Nasal cavity respiratory epithelium epithelial cell of viscerocranial mucosa (primary cell): ENCODE data around the gene HS3ST6. TPM values are rescaled to one million over a fixed set of nuclear protein-coding genes. Genes with fewer than 3 reads are reported as not detected.

Experiments used
- total RNA-seq: library from RNA; depleted of rRNA; stranded (reverse); fragments of >200 nt; gene quantifications from 2 replicates; pipeline ENCODE4 v1.2.3, GENCODE V29; 2014

The HS3ST6 gene
- total RNA-seq: 0.34 and 0.50 TPM in 2 replicates

DNA sequence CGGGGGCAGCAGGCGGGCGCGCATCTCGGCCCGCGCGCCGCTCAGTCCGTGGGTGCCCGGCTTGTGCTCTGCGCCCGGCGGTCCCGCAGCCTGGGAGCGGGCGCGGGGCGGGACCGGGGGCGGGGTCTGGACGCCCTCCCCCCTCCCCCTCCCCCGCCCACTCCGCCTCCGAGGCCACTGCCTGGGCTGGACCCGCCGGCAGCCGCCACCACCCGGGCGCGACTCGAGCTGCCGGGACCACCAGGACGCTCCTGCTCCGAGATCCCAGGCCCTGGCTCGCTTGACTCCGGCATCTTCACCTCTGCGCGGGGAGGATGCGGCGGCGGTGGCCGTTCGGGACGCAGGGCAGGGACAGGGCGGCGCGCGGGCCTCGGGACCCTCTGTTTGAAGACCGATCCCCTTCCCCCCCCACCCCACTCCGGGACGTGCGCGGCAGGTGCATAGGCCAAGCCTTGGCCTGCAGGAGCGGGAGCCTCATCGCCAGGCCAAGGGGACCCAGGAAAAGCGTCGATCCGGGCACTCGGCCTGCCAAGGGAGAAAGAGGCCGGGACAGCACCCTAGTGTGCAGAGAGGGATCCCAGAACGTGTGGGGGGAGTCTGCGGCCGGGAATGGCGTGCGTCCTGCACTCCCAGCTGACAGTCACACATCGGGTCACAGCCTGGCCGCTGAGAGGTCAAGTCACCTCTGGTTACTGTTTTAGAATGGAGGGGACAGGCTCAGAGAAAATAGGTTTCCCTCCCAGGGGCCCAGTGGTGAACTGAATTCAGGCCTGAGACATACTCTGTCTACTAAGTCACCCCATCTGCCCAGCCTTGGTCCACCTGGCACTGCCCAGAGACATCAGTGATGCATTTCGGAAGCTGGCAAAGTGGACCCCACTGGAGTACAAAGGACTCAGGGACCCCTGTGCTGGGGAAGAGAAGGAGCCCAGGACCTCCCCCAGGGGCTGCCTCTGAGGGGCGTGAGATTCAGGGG, at the start of gene HS3ST6:
HS3ST6 (minus strand) TSS at position 65 of the 976 bp plus-strand sequence. CDS start 92 bp downstream, outside the sequence.

DNA sequence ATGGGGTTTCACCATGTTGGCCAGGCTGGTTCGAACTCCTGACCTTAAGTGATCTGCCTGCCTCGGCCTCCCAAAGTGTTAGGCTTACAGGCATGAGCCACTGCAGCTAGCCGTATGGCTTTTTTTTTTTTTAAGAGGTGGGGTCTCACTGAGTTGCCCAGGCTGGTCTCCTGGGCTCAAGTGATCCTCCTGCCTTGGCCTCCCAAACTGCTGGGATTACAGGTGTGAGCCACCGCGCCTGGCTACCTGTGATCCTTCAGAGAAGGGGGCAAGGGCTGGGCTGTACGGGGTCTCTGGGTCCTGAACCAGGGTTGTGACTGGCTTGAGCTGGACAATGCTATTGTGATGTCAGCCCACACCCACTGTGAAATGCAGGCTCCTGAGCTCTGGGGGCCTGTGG, 48.2 kb upstream of the HS3ST6 start, which contains the start of gene RNF151:
RNF151 (plus strand) TSS at position 397 of the 400 bp plus-strand sequence. CDS start 26 bp downstream, outside the sequence.

DNA sequence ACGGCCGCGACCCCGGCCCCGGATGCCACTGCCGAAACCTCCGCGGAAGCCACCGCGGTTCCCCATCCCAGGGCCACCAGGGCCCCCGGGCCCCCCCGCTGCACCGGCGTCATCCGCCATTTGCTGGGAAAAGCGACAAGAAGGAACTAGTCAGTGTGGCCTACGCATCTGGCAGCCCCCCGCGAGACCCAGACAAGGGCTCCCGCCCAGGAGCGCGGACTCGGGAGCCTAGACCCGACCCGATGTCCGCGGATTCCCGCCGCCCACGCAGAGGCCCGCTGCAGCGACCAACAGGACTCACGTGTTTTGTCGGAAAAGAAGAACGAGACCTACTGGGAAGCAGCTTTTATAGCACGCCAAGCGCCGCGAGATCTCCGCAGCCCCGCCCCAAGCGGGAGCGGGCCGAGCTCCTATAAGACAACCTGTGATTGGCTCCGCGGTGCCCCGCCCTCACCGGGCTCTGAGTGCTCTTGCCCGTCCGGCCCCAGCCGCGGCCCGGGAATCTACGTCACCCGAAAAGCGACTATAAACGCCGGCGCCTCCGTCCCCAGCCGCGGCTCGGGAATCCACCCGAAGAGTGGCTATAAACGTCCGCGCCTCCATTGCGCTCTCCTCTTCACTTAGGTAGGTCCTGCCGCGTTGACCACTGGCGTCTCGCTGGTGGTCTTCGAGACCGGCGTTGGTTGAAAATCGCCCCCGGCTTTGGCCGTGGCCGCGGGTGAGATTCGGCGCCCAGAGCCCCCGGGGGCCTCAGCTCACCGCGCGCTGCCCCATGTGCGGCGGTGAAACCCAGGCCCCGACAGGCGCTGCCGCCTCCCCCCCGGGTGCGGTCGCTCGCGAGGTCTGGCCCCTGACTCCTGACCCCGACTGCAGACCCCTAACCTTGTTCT, 46.5 kb upstream of the HS3ST6 start, which contains the start of gene RPS2:
RPS2 (minus strand) TSS at position 321 of the 890 bp plus-strand sequence; CDS start at position 120, 201 bp downstream.

DNA sequence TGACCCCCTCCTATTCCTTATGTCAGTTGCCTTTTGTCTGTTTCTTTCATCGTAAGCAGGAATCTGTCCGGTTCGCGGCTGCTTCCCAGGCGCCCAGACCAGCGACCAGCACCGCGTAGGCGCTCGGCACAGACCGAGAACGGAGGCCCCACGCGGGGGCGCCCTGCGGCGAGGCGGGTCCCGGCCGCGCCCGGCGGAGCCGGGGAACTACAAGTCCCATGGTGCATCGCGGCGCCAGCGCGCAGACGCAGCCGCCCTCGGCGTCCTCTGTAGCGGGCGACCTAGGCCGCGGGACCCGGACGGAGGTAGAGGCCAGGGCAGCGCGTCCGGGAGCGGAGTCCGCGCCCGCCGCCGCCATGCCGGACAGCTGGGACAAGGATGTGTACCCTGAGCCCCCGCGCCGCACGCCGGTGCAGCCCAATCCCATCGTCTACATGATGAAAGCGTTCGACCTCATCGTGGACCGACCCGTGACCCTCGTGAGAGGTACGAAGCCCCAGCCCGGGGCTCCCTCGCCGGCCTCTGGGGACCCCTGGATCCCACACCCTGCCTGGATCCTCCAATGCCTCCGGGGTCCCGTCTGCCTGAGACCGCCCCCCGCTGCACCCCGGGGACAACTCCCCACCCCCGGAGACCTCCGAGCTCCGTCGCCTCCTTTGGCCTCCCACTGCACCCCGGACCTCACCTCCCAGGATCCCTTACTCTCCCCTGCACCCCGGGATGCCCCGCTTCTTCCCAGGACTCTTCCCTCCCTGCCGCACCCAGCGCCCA, 41.2 kb upstream of the HS3ST6 start, which contains the start of gene NDUFB10:
NDUFB10 (plus strand) TSS at position 270 of the 771 bp plus-strand sequence; CDS start at position 357, 87 bp downstream.

DNA sequence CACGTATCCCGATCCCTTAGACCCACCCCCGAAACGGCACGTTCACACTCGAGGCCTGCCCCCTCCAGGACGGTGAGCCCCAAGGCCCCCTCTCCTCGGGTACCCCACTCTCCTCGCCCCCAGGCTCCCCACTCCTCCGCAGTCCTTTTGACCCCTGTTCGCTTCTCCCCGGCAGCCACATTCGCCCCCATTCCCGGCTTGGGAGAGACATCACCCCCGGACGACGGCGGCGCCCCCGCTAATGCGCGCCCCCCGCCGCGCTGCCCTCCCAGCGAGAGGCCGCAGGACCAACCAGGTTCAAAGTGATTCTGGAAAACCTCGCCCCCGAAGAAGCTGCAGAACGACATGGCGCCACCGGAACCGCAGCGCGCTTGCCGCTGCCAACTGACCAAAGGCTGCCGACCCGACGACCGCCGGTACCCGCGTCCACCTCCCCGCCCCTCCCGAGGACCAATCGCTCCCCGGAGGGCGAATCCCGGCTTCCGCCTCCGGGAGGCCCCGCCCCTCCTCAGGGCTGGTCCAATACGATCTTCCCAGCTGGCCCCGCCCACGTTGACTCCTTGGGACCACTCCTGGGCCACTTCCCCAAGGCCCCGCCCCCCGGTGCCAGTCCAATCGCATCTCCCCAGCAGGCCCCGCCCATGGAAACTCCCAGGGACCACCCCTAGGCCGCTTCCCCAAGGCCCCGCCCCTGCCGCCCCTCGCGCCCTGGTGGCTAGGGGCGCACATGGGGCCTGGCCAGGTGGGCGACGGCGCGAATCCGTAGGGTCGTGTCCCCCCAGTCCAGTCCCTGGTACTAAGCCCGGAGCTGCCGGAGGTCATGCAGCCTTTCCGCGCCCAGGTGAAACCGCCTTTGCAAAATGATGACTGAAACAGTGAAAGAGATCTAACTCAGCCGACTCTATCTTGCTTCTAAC, 24.9 kb upstream of the HS3ST6 start, which contains the start of gene MSRB1:
MSRB1 (minus strand) TSS at position 390 of the 917 bp plus-strand sequence; CDS start at position 347, 43 bp downstream.

DNA sequence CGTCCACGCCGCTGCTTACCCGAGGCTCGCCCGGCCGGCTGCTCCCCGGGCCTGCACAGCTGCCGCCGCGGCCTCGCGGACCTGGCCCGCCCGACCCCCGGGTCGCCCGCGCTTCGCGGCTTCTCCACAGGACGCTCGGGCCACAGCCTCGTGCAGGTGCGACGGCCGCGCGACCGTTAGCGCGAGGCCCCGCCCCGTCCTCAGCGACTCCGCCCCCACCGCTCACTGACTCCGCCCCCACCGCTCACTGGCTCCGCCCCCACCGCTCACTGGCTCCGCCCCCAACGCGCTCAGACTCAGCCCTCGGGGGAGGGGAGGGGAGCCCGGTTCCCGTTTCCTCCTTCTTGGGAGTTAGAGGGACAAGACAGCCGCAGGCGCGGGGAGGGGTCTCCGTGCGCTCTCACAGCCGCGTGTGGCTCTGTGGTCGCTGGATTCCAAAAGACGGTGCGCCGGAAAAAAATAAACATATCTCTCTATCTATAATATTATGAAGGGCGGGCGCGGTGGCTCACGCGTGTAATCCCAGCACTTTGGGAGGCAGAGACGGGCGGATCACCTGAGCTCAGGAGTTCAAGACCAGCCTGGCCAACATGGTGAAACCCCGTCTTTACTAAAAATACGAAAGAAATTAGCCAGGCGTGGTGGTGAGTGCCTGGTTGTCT, 46.1 kb downstream of the HS3ST6 start, which contains the start of gene MEIOB:
MEIOB (minus strand) TSS at position 191 of the 662 bp plus-strand sequence. CDS start 3,989 bp downstream, outside the sequence.

Other genes with a start within 250 kb of the HS3ST6 start
- gene JPT2, start 240.1 kb downstream of the HS3ST6 start, total RNA-seq: 55.7 and 84.5 TPM in 2 replicates
- gene MAPK8IP3, start 212.2 kb downstream of the HS3ST6 start, total RNA-seq: 18.8 and 31.3 TPM in 2 replicates
- 29.6 and 59.5 TPM in 2 replicates for gene NME3, start 146.9 kb downstream of the HS3ST6 start, total RNA-seq
- 8.9 and 14.9 TPM in 2 replicates for gene EME2, start 145.6 kb downstream of the HS3ST6 start, total RNA-seq
- 50.8 and 76.9 TPM in 2 replicates for gene MRPS34, start 145.3 kb downstream of the HS3ST6 start, total RNA-seq
- 35.5 TPM in 2 replicates for gene SPSB3, start 135.8 kb downstream of the HS3ST6 start, total RNA-seq
- 48.6 and 66.3 TPM in 2 replicates for gene NUBP2, start 135.5 kb downstream of the HS3ST6 start, total RNA-seq
- gene IGFALS, start 124.7 kb downstream of the HS3ST6 start, total RNA-seq: under 0.01 TPM in 1 of 2 replicates, not detected in the other
- gene HAGH, start 91.6 kb downstream of the HS3ST6 start, total RNA-seq: 56.7 and 77.9 TPM in 2 replicates
- gene FAHD1, start 91.2 kb downstream of the HS3ST6 start, total RNA-seq: 83.4 and 95.7 TPM in 2 replicates
- gene MEIOB, start 46.3 kb downstream of the HS3ST6 start, total RNA-seq: 0.07 TPM in 1 of 2 replicates, not detected in the other
- gene MSRB1, start 24.8 kb upstream of the HS3ST6 start, total RNA-seq: 6.8 and 7.3 TPM in 2 replicates
- gene RPL3L, start 36.3 kb upstream of the HS3ST6 start, total RNA-seq: under 0.01 TPM in 1 of 2 replicates, not detected in the other
- 158 and 171 TPM in 2 replicates for gene NDUFB10, start 41.1 kb upstream of the HS3ST6 start, total RNA-seq
- gene RPS2, start 46.4 kb upstream of the HS3ST6 start, total RNA-seq: 2,006 and 6,295 TPM in 2 replicates
- not detected in 2 replicates for gene RNF151, start 48.4 kb upstream of the HS3ST6 start, total RNA-seq
- gene TBL3, start 53.6 kb upstream of the HS3ST6 start, total RNA-seq: 50.2 and 57.3 TPM in 2 replicates
- 0.28 and 1.7 TPM in 2 replicates for gene NOXO1, start 63.1 kb upstream of the HS3ST6 start, total RNA-seq
- 9.0 and 14.0 TPM in 2 replicates for gene GFER, start 65.8 kb upstream of the HS3ST6 start, total RNA-seq
- gene SYNGR3, start 71.6 kb upstream of the HS3ST6 start, total RNA-seq: 1.1 and 4.4 TPM in 2 replicates
- gene ZNF598, start 91.4 kb upstream of the HS3ST6 start, total RNA-seq: 47.8 and 68.7 TPM in 2 replicates
- under 0.01 TPM in 1 of 2 replicates, not detected in the other for gene NPW, start 101.4 kb upstream of the HS3ST6 start, total RNA-seq
- gene NHERF2, start 108.5 kb upstream of the HS3ST6 start, total RNA-seq: 10.3 and 19.8 TPM in 2 replicates
- 17.4 and 21.2 TPM in 2 replicates for gene NTHL1, start 129.4 kb upstream of the HS3ST6 start, total RNA-seq
- 19.8 and 53.7 TPM in 2 replicates for gene TSC2, start 129.6 kb upstream of the HS3ST6 start, total RNA-seq
- gene PKD1, start 217.5 kb upstream of the HS3ST6 start, total RNA-seq: 89.5 and 226 TPM in 2 replicates
- 0.28 and 0.34 TPM in 2 replicates for gene RAB26, start 230.2 kb upstream of the HS3ST6 start, total RNA-seq
- gene TRAF7, start 237.4 kb upstream of the HS3ST6 start, total RNA-seq: 57.1 and 81.6 TPM in 2 replicates